ENCODE data around the gene SCN3A.

- TF ChIP-seq CTCF (IDR thresholded peaks at IDR 0.05) = no peak
- no peak for TF ChIP-seq POLR2A (IDR thresholded peaks at IDR 0.05)
Observed at GRCh38 chr2:165079432-165079831, 124.4 kb downstream of the SCN3A start.
